Measurements from ENCODE around the gene HEXB. TPM values are rescaled to one million over a fixed set of nuclear protein-coding genes. Genes with fewer than 3 reads are reported as not detected.
"Not testable (repeated sequence)": the region's sequence is repeated elsewhere in the genome, so short reads cannot be mapped to it uniquely, and the experiment has no call there.

The HEXB gene
- total RNA-seq, 6 experiments from 2014 or later, result 128 to 170 (median 151) TPM

GRCh38 chr5:74722271-74722670 lies 37.2 kb downstream of the HEXB start:
- TF ChIP-seq CTCF (IDR thresholded peaks at IDR 0.05), result no peak
- no peaks in the 10 kb centered on the region for H3K4me1 Mint-ChIP-seq (ENCODE audit: low read depth)
- H3K4me3 Mint-ChIP-seq, result no peak overlapping the region
- DNase-seq, result no peak
- H3K27me3 Mint-ChIP-seq (ENCODE audit: insufficient read depth), result no peaks in the 10 kb centered on the region; the same call in 1 of the 2 replicates
- no peak overlapping the region for H3K27ac Mint-ChIP-seq
- no peaks in the 10 kb centered on the region for H3K9me3 Mint-ChIP-seq
- peaks cover 31% of the 10 kb centered on the region for H3K36me3 Mint-ChIP-seq (ENCODE audit: low read depth)

DNA sequence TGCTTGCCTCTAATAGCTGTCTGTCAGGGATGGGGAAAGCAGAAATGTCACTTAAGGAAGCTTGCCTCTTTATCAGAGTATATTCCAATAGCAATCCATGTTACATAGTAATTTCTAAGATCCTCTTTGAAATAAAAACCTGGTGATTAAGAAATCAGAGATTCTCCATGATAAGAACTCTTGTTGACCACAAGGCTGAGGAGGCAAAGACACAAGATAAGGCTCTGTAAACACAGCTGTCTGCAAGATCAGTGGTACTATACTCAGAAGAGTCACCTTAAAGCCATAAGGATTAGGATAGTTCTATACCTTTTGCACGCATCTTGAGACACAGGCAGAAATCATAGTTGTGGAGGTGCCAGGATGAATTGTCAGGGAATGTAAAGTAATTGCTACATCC lies 40.3 kb downstream of the HEXB start:
- Mint-ChIP-seq H3K4me3 (no peak overlapping the region), H3K27ac (no peak overlapping the region), H3K9me3 (no peaks in the 10 kb centered on the region), H3K27me3 (ENCODE audit: insufficient read depth) (no peaks in the 10 kb centered on the region; the same call in 1 of the 2 replicates), H3K4me1 (ENCODE audit: low read depth) (no peaks in the 10 kb centered on the region), H3K36me3 (ENCODE audit: low read depth) (peaks cover 23% of the 10 kb centered on the region)
- TF ChIP-seq CTCF (IDR thresholded peaks at IDR 0.05), result no peak
- DNase-seq, result no peak

DNA sequence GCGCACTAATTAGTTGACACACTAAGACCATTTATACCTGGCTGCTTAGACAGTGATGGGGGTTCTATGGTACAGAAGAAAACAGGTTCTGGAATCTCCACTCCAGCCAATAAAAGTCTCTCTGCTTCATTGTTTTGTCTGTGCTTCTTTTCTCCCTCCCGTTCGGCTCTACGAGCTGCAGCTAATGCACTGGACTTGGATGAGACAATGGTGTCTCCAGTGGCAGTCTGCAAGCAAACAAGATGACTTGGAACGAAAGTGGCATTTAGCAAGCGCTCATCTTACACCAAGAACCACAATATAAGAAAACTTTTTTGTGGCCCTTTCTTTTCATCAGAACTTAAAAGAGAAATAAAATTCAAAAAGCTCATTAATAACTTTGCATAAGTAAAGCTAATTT lies 51.7 kb downstream of the HEXB start:
- Mint-ChIP-seq H3K9me3 (no peaks in the 10 kb centered on the region), H3K27me3 (ENCODE audit: insufficient read depth) (no peaks in the 10 kb centered on the region), H3K36me3 (ENCODE audit: low read depth) (peaks cover 15% of the 10 kb centered on the region), H3K4me1 (ENCODE audit: low read depth) (peaks cover 10% of the 10 kb centered on the region), H3K4me3 (no peak overlapping the region), H3K27ac (no peak overlapping the region)
- DNase-seq, result no peak
- no peak for TF ChIP-seq CTCF (IDR thresholded peaks at IDR 0.05)

DNA sequence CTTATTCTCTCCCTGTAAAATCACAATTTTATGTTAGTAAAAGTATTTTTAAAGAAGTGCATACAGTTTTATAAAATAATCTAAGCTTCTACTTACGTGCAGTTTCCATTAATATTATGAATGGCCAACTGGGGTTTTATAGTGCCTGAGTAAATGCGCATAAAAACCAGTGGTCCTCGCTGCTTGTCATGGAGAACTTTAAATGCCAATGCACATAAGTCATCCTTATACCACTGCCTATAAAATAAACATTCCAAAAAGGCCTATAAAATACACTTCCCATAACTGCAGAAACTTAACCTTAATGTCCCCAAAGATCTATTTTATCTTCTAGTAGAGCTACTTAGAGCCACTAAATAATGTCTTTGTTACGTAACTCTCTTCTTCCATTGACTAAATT lies 53.4 kb downstream of the HEXB start:
- TF ChIP-seq CTCF (IDR thresholded peaks at IDR 0.05), result no peak
- Mint-ChIP-seq H3K9me3 (no peaks in the 10 kb centered on the region), H3K27me3 (ENCODE audit: insufficient read depth) (no peaks in the 10 kb centered on the region), H3K4me1 (ENCODE audit: low read depth) (peaks cover 10% of the 10 kb centered on the region), H3K4me3 (no peak overlapping the region), H3K36me3 (ENCODE audit: low read depth) (peaks cover 15% of the 10 kb centered on the region), H3K27ac (no peak overlapping the region)
- no peak for DNase-seq

DNA sequence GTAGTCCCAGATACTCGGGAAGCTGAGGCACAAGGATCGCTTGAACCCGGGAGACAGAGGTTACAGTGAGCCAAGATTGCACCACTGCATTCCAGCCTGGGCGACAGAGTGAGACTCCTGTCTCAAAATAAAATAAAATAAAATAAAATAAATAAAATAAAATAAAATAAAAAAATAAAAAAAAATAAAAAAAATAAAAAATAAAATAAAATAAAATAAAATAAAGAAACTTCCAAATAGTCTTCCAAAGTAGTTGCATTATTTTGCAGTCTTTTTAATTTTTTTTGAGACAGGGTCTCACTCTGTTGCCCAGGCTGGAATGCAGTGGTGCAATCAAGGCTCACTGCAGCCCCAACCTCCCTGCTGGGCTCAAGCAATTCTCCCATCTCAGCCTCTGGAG lies 63.7 kb downstream of the HEXB start:
- H3K9me3 Mint-ChIP-seq; H3K27me3 Mint-ChIP-seq (ENCODE audit: insufficient read depth); DNase-seq; H3K4me1 Mint-ChIP-seq (ENCODE audit: low read depth); H3K4me3 Mint-ChIP-seq; H3K27ac Mint-ChIP-seq: not testable (repeated sequence)
- peaks cover 20% of the 10 kb centered on the region for H3K36me3 Mint-ChIP-seq (ENCODE audit: low read depth)

DNA sequence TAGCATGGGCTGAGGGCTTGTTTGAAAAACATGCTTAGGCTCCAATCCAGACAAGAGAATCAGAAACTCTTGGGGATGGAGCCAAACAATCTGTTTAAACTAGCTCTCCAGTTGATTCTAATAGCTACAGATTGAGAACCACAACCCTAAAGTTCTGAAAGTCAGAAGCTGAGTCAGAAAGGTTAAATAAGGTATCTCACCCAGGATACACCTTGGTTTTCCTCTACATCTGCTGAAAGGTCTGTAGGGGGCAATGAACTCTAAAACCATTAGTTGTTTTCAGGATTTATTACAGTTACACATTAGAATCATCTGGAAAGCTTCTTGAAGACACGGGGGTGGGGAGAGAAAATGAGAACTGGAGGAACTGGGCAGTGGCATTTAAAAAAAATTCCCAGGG lies 76.2 kb downstream of the HEXB start:
- DNase-seq, result no peak

More for the DNA sequence above, 76.2 kb downstream of the HEXB start:
- H3K4me1 Mint-ChIP-seq (ENCODE audit: low read depth), result peaks cover 40% of the 10 kb centered on the region
- H3K4me3 Mint-ChIP-seq, result no peak overlapping the region
- no peaks in the 10 kb centered on the region for H3K9me3 Mint-ChIP-seq
- H3K27me3 Mint-ChIP-seq (ENCODE audit: insufficient read depth), result no peaks in the 10 kb centered on the region
- H3K36me3 Mint-ChIP-seq (ENCODE audit: low read depth), result peaks cover 16% of the 10 kb centered on the region
- H3K27ac Mint-ChIP-seq, result no peak overlapping the region
- 0 out of 2 replicates have a peak, but pooled peaks have one; percentile 6 for TF ChIP-seq CTCF (IDR thresholded peaks at IDR 0.05)
